ENCODE measurements around the gene ZNF217.

- no peak for TF ChIP-seq CTCF (IDR thresholded peaks at IDR 0.05)
- TF ChIP-seq POLR2A (IDR thresholded peaks at IDR 0.05), result no peak
Observed at GRCh38 chr20:53608071-53608455, 14.4 kb upstream of the ZNF217 start.

Measured in right lobe of liver (tissue), 4 donors.